ENCODE results near the gene HSD17B2.
A peak's percentile ranks its signal among the peaks of the same experiment; 100 is the strongest.

The HSD17B2 gene

GRCh38 chr16:82050909-82051357 lies 15.9 kb downstream of the HSD17B2 start:
- DNase-seq: no peak

GRCh38 chr16:82051656-82052055 lies 16.6 kb downstream of the HSD17B2 start:
- no peak for DNase-seq

GRCh38 chr16:82055117-82055516 lies 20.1 kb downstream of the HSD17B2 start:
- DNase-seq: no peak

GRCh38 chr16:82055728-82056549 lies 20.9 kb downstream of the HSD17B2 start:
- no peak for DNase-seq

DNA sequence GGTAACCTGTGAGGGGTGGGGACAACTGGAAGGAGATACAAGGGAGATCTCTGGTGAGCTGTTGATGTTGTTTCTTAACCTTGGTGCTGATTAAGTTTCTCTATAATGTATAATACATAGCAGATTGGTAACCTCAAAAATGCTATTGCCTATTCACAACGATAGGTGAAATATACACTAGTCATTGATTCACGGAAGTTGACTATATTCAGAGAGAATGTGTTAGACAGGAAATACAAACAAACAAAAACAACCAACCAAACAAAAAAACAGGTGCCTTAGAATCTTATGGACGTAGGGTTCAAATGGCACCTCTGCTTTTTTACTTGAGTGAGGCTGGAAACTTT lies 21.5 kb downstream of the HSD17B2 start:
- DNase-seq: no peak

DNA sequence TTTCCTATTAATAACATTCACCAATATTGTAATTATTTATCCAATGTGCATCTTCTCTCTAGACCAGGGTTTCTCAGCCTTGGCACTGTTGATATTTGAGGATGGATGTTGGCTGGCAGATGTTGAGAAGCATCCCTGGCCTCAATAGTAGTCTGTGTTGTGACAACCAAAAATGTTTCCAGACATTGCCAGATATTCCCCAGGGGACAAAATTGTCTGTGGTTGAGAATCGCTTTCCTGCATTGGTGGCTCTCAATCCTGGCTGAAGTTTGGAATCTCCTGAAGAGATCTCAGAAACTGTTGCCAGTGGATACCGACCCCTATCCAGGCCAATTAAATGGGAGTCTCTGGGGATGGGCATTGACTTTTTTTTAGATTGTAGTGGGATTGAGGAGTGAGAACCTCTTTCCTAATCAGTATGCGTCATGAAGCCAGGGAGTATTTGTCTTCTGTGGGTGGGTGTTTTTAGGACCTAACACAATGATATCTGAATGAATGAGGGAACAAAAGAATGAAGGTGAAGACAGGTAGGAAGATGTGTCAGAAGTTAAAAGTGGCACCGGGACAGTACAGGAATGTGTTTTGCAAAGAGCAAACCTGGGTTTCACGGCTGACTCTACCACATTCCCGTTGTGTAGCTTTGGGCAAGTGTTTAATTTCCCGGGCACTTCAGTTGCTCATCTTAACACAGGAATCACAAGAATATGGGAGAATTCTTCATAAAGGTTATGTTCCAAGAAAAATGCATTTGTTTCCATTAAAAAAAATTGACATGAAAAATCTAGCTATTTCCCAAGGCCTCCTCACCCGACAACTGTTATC lies 24.3 kb downstream of the HSD17B2 start:
- no peak for DNase-seq

GRCh38 chr16:82059983-82060421 lies 24.9 kb downstream of the HSD17B2 start:
- no peak for DNase-seq

DNA sequence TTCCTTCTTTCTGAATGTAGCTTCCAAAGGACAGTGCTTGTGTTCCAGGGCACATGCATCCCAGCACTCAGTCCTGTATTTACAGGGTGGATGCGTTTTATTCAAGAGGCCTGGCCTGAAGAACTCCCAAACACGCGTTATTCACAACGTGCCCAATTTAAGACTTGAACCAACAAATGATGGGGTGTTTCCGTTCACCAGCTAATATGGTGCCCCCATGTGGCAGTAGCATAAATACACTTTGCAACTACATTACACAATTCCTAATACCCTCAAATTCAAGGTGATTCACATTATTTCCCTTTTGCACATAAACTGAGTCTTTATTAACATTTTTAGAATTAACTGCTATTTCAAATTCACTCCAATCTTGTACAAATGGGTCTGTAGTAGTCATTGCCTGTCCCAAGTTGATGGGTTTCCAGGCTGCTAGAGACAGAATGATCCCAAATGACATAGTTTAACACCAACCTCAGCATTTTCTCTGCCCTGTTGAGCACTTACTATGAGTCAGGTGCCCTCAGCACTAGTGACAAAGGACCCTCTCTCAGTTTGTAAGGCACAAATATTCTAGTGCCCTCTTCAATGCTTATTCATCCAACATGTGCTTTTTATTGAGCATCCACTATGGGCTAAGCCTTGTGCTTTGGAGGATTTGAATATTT lies 26.9 kb downstream of the HSD17B2 start:
- DNase-seq: peak; percentile 28

GRCh38 chr16:82062645-82063058 lies 27.6 kb downstream of the HSD17B2 start:
- no peak for DNase-seq

- no peak for DNase-seq
Observed at GRCh38 chr16:82063456-82064082, 28.5 kb downstream of the HSD17B2 start.

DNA sequence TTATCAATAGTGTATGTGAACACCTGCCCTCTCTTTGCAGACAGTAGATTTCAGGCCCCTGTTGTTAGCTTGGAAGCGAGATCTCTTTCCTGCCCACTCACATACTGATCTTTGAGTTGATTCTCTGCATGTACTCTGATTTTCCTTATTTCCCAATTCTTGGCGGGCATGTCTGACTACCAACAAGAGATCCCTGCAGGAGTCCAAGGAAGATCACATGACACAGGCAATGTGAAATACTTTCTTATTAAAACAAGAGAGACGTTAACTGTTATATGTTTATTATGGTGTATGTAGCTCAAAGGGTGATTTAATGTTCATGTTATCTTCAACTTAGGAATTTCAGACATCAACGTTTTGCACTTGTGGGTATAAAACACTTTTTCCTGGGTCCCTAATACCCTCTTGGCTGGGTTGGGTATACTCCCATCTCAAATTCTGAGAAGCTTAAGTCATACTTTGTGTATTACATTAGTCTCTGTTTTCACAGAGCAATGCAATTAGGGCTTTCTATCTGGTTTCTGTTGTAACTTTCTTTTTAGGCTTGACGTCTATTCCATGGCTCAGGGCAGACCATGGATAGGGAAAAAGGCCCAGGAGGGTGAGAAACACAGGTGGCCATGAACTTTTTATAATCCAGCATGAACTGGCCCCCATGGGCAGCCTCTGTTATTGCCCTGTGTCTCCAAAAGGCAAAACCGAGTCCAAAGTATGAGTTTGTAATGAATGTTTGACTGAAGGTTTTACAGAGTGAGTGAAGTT lies 32.2 kb downstream of the HSD17B2 start:
- DNase-seq: no peak

GRCh38 chr16:82067804-82068325 lies 32.8 kb downstream of the HSD17B2 start:
- no peak for DNase-seq

GRCh38 chr16:82070656-82071369 lies 35.8 kb downstream of the HSD17B2 start:
- no peak for DNase-seq

GRCh38 chr16:82071421-82071820 lies 36.4 kb downstream of the HSD17B2 start:
- no peak for DNase-seq

DNA sequence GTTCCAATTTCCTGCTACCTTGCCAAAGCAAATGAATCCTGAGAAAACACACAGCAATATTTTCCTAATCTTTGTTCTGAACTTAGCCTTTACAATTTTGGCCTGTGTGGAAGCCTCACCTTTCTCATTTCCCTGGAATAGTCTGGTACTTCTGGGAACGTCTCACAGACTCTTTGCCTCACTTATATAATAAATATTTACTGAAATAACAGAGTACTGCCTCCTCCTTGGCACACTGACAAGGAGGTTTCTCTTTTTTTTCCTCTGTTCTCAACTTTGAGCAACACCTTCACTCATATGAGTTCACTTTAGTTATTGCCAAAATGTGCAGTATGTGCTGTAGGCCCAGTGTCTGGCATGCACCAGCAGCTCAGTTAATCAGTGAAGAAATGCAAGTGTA lies 37.3 kb downstream of the HSD17B2 start:
- DNase-seq: no peak

GRCh38 chr16:82074019-82074558 lies 39.0 kb downstream of the HSD17B2 start:
- peak; percentile 6 for DNase-seq

GRCh38 chr16:82078125-82078524 lies 43.1 kb downstream of the HSD17B2 start:
- no peak for DNase-seq

- no peak for DNase-seq
Observed at GRCh38 chr16:82079892-82080291, 44.8 kb downstream of the HSD17B2 start.

DNA sequence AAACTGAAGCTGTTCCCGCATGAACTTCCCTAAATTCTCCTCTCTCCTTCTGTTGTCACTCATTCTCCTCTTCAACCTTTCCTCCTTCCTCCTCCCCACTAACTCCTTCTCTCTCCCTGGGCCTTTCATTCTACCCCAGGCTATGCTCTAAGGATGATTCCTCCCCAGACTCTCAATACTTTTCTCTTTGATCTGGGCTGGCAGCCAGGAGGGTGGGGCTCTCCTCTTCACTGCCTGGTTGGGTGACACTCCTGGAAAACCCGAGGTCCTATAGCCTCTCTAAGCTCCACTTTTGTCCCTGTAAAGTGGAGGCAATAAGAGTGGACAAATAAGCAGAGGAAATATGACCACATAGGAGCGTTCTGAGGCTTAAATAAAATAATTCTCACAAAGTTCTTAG lies 46.2 kb downstream of the HSD17B2 start:
- no peak for DNase-seq

DNA sequence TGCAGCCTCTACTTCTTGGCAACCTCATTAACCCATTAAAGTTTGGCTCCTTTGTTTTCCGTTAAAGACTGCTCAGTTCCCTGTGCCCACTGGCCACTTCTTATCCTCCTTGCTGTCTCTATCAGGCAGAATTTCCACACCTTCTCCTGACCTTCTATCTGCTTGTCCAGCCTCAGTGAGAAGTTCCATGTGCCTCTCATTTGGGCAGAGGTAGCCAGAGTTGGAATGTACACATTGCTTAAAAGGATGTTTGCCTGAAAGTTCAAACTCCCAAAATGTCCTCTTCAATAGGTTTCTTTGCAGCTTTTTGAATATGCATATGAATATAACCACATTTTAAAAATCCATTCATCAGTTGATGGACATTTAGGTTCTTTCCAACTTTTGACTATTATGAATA lies 47.0 kb downstream of the HSD17B2 start:
- no peak for DNase-seq

Measured in activated CD4-positive, alpha-beta T cell treated with anti-CD3 and anti-CD28 coated beads, Interleukin-2, Interleukin-6, amounts not matched to agents 100 ng/mL and 50 ng/mL, durations not matched to agents 16 hours and 8 hours (primary cell).